Left ventricle myocardium superior (tissue), 1 donor: Measurements from ENCODE around the gene SLC24A5. TPM values are rescaled to one million over a fixed set of nuclear protein-coding genes. Genes with fewer than 3 reads are reported as not detected.

ENCODE experiments used
- ATAC-seq: fragments of 200-7000 bp; cut with Tn5 transposase; one replicate; pipeline ENCODE4 v1.9.1; 2020; ENCODE audit warnings: mild to moderate bottlenecking, moderate library complexity
- DNase-seq: peaks from one replicate; pipeline ENCODE4 v3.0.0-alpha.2; 2020
- intact Hi-C: fragments of 100-400 bp; cut with micrococcal nuclease; formaldehyde crosslinking; loops from one replicate; pipeline ENCODE4 v1.11.0; 2022
- total RNA-seq: library from RNA; stranded (reverse); fragmentation: NEBNext Ultra II Directional; extraction: Animal tissue kit (Norgen Biotek cat#: 25700); gene quantifications from one replicate; pipeline ENCODE4 v1.2.1, GENCODE V29; 2021
- donor health status: DM: no; HTN: yes; CAD: no; lungs with severe emphysema.

Gene SLC24A5
- total RNA-seq, 1 donor from 2014 or later: not detected

- peak; percentile 78 for DNase-seq
- peak; percentile 91 for ATAC-seq
- intact Hi-C loops: no loop called here
Observed at GRCh38 chr15:48177766-48178647, 57.2 kb downstream of the SLC24A5 start, which contains the start of gene MYEF2. TSS of gene MYEF2 (minus strand) at chr15:48178295. CDS start at chr15:48178237, 58 bp downstream.

DNA sequence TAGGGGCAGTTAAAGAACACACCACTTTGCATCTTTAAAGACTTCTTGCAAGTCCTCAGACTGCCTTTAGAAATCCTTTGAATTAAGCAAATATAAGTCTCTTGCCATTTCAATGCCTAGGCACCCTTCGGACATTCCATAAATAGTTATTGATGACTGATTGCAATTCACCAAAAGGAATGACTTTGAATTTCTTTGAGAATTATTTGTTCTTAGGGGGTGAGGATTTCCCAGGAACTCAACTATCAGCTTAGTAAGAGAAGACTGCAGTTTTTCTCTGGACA, 57.8 kb downstream of the SLC24A5 start:
- DNase-seq (no peak), ATAC-seq (no peak)
- intact Hi-C loops: no loop called here

GRCh38 chr15:48182749-48183148, 62.0 kb downstream of the SLC24A5 start:
- intact Hi-C loops: loop anchor here (10.0 kb wide), 1 partner anchor 62 kb away; no protein-coding TSS in a partner anchor
- no peak for ATAC-seq
- DNase-seq: no peak

DNA sequence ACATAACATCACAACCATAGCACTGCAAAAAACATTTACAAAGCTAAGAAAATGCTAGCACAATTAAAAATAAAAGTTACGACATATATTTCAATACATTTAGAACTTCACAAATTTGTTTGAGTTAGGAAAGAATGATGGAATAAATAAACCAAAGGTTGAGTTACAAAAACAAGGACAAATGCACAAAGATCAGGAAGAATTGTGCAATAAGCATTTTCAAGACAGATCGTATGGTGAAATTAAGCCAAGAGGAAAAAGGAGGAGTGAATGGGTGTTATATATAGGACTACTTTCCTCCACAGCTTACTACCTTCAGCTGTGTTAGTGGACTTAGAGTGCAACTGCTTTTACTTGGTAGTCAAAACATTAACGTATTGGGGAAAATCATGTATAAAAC, 64.7 kb downstream of the SLC24A5 start:
- intact Hi-C loops: loop anchor here (10.0 kb wide), 1 partner anchor 59 kb away; no protein-coding TSS in a partner anchor
- no peak for DNase-seq
- no peak for ATAC-seq

DNA sequence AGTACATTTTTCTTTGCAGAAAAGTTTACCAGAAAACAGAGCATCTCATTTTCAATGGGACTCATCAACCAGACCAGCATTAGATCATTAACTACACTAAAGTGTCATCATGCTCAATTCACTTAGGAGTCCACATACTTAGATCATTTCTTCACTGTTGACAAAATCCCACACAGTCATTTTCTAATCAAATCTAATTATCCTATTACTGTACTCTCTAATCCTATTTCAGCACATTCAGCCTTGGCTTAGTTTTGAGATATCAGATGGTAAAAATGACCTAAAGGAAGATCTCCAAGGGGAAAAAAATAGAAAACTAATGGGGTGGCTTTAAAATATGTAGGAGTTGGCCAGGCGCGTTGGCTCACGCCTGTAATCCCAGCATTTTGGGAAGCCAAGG, 65.5 kb downstream of the SLC24A5 start:
- no peak for ATAC-seq
- DNase-seq: no peak
- intact Hi-C loops: loop anchor here (10.0 kb wide), 1 partner anchor 59 kb away; no protein-coding TSS in a partner anchor

- intact Hi-C loops: no loop called here
- DNase-seq: peak; percentile 76
- ATAC-seq: peak; percentile 50
Observed at GRCh38 chr15:48190932-48191573, 70.3 kb downstream of the SLC24A5 start.

GRCh38 chr15:48191574-48192225, 70.9 kb downstream of the SLC24A5 start, which contains the start of gene CTXN2:
TSS of gene CTXN2 (plus strand) at chr15:48191665. CDS start at chr15:48201301, 9,636 bp downstream.
- intact Hi-C loops: no loop called here
- ATAC-seq: no peak
- no peak for DNase-seq

Other genes with a start within 250 kb of the SLC24A5 start
- gene MYEF2, start 57.3 kb downstream of the SLC24A5 start, total RNA-seq: 6.9 TPM
- not detected for gene CTXN2, start 70.7 kb downstream of the SLC24A5 start, total RNA-seq
- not detected for gene SLC12A1, start 85.3 kb downstream of the SLC24A5 start, total RNA-seq
- 77.2 TPM for gene DUT, start 210.4 kb downstream of the SLC24A5 start, total RNA-seq